ENCODE data around the gene TRIM67.

DNA sequence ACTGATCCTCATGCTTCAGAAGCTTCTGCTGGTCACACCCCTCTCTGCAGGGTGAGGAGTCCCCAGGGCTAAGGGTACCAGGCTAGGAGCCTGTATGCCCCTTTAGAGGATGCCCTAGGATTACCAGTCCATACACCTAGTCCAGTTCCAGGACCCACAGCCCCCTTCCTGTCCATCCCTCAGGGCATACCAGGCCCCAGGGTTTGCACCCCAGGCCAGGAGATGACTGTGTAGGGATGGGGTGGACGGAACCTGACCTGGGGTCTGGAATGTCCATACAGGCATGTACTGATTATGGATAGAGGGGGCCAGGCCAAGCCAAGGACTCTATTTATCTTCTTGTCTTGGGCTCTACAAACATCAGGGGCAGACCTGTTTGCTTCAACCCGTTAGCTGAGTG is 34.9 kb downstream of the TRIM67 start:
- TF ChIP-seq ZFP3 (CRISPR knock-in tag; IDR thresholded peaks at IDR 0.05) (no peak), RARB (CRISPR knock-in tag; IDR thresholded peaks at IDR 0.05) (no peak), ISL1 (CRISPR knock-in tag; IDR thresholded peaks at IDR 0.05) (no peak), PATZ1 (CRISPR knock-in tag; IDR thresholded peaks at IDR 0.05; ENCODE audit: borderline replicate concordance) (no peak), ARNTL (CRISPR knock-in tag; IDR thresholded peaks at IDR 0.05; ENCODE audit: borderline replicate concordance, low read depth) (no peak), GLIS3 (CRISPR knock-in tag; IDR thresholded peaks at IDR 0.05) (no peak), ZNF8 (CRISPR knock-in tag; IDR thresholded peaks at IDR 0.05) (no peak), PPARA (CRISPR knock-in tag; IDR thresholded peaks at IDR 0.05; ENCODE audit: borderline replicate concordance) (no peak), ZFP30 (CRISPR knock-in tag; IDR thresholded peaks at IDR 0.05) (no peak), POU6F1 (CRISPR knock-in tag; IDR thresholded peaks at IDR 0.05; ENCODE audit: borderline replicate concordance, low read depth) (no peak), TCF4 (CRISPR knock-in tag; IDR thresholded peaks at IDR 0.05; ENCODE audit: borderline replicate concordance) (no peak), ZC3H10 (CRISPR knock-in tag; IDR thresholded peaks at IDR 0.05) (no peak), CREB5 (CRISPR knock-in tag; IDR thresholded peaks at IDR 0.05; ENCODE audit: low read depth) (no peak)

Measured in SK-N-SH treated with all-trans-retinoic acid at 6 μM for 48 hours (cell line).